Measurements from ENCODE around the gene COL23A1. TPM values are rescaled to one million over a fixed set of nuclear protein-coding genes. Genes with fewer than 3 reads are reported as not detected.

COL23A1 gene
- total RNA-seq, 1 donor from 2014 or later: 75.2 TPM

DNA sequence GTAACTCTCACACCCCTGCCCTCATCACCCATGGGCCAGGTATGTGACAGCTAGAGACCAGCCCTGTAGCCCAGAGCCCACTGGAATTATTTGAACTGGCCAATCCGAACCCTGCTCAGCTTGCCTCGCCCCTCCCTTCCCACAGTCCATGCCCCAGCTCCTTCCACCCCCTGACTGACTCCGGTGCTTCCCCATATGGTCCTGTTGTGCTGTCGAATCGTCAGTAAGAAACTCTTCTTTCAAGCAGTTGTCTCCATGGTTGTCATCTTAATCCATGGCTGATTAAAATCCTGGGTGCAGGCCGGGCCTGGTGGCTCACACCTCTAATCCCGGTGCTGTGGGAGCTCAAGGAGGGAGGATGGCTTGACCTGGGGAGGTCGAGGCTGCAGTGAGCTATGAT is 118.5 kb downstream of the COL23A1 start:
- Mint-ChIP-seq H3K36me3 (ENCODE audit: low read depth, unreplicated experiment) (peaks cover 16% of the 10 kb centered on the region), H3K4me1 (ENCODE audit: unreplicated experiment) (peaks cover 31% of the 10 kb centered on the region)

GRCh38 chr5:178470760-178471025 is 119.5 kb downstream of the COL23A1 start:
- no peak overlapping the region for H3K4me3 Mint-ChIP-seq (ENCODE audit: unreplicated experiment)
- no peaks in the 10 kb centered on the region for H3K9me3 Mint-ChIP-seq (ENCODE audit: unreplicated experiment)
- no peak overlapping the region for H3K27ac Mint-ChIP-seq (ENCODE audit: unreplicated experiment)
- H3K27me3 Mint-ChIP-seq (ENCODE audit: unreplicated experiment): peaks cover 5% of the 10 kb centered on the region
- DNase-seq (ENCODE audit: low spot score): no peak
- H3K36me3 Mint-ChIP-seq (ENCODE audit: low read depth, unreplicated experiment): peaks cover 13% of the 10 kb centered on the region
- TF ChIP-seq, protein P1, sequence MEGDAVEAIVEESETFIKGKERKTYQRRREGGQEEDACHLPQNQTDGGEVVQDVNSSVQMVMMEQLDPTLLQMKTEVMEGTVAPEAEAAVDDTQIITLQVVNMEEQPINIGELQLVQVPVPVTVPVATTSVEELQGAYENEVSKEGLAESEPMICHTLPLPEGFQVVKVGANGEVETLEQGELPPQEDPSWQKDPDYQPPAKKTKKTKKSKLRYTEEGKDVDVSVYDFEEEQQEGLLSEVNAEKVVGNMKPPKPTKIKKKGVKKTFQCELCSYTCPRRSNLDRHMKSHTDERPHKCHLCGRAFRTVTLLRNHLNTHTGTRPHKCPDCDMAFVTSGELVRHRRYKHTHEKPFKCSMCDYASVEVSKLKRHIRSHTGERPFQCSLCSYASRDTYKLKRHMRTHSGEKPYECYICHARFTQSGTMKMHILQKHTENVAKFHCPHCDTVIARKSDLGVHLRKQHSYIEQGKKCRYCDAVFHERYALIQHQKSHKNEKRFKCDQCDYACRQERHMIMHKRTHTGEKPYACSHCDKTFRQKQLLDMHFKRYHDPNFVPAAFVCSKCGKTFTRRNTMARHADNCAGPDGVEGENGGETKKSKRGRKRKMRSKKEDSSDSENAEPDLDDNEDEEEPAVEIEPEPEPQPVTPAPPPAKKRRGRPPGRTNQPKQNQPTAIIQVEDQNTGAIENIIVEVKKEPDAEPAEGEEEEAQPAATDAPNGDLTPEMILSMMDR (IDR thresholded peaks at IDR 0.05; ENCODE audit: unreplicated experiment): no peak
- peaks cover 35% of the 10 kb centered on the region for H3K4me1 Mint-ChIP-seq (ENCODE audit: unreplicated experiment)

More for the DNA sequence above, 118.5 kb downstream of the COL23A1 start:
- peak overlapping the region; percentile 19 for H3K4me3 Mint-ChIP-seq (ENCODE audit: unreplicated experiment)
- DNase-seq (ENCODE audit: low spot score): no peak
- H3K27ac Mint-ChIP-seq (ENCODE audit: unreplicated experiment): peak overlapping the region; percentile 28
- H3K9me3 Mint-ChIP-seq (ENCODE audit: unreplicated experiment): no peaks in the 10 kb centered on the region
- no peaks in the 10 kb centered on the region for H3K27me3 Mint-ChIP-seq (ENCODE audit: unreplicated experiment)
- TF ChIP-seq, protein P1 (IDR thresholded peaks at IDR 0.05; ENCODE audit: unreplicated experiment): no peak

- Mint-ChIP-seq H3K4me3 (ENCODE audit: unreplicated experiment) (no peak overlapping the region), H3K36me3 (ENCODE audit: low read depth, unreplicated experiment) (peaks cover 13% of the 10 kb centered on the region), H3K4me1 (ENCODE audit: unreplicated experiment) (peaks cover 35% of the 10 kb centered on the region), H3K9me3 (ENCODE audit: unreplicated experiment) (no peaks in the 10 kb centered on the region), H3K27ac (ENCODE audit: unreplicated experiment) (no peak overlapping the region), H3K27me3 (ENCODE audit: unreplicated experiment) (peaks cover 7% of the 10 kb centered on the region)
- TF ChIP-seq, protein P1 (IDR thresholded peaks at IDR 0.05; ENCODE audit: unreplicated experiment): no peak
- DNase-seq (ENCODE audit: low spot score): no peak
Measured at GRCh38 chr5:178469975-178470759, 120.0 kb downstream of the COL23A1 start.

DNA sequence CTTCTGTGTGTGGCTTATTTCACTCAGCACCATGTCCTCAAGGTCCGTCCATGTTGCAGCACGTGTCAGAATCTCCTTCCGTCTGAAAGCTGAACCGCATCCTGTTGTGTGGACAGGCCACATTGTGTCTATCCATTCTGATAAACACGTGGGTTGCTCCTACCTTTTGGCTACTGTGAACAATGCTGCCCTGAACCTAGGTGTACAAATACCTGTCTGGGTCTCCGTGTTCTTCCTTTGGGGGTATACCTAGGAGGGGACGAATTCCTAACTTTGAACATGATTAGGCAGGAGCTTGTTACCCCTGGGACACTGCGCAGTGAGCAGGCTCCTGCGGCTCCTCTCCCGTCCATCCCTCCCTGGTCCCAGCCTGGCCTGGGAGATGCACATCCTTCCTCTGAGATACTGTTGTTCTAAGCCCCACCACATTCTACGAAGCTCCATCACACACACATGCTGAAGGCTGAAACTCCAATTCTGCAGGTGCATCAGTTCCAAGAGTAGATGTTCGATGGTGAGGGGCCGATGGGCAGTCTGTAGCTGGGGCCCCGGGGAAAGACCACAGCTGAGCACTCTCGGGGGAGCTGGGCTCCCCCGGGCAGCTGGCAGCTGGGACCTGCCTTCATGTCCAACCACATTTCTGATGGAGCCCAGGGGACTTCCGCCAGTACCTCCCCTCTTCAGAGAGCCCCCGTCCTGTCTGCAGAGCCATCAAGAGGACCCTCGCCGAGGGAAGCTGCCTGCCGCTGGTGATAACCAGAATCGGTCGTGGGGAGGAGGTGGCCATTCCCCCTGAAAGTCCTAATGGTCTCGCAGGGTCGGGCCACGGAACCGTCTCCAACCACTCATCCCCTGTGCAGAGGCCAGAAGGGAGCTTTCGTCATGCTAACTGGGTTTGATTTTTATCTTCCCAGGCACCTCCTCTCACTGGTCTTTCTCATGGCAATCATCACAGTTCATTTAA is 120.9 kb downstream of the COL23A1 start:
- Mint-ChIP-seq H3K4me3 (ENCODE audit: unreplicated experiment) (peak overlapping the region; percentile 9), H3K27ac (ENCODE audit: unreplicated experiment) (no peak overlapping the region), H3K36me3 (ENCODE audit: low read depth, unreplicated experiment) (peaks cover 13% of the 10 kb centered on the region), H3K9me3 (ENCODE audit: unreplicated experiment) (no peaks in the 10 kb centered on the region), H3K27me3 (ENCODE audit: unreplicated experiment) (peaks cover 7% of the 10 kb centered on the region), H3K4me1 (ENCODE audit: unreplicated experiment) (peaks cover 38% of the 10 kb centered on the region)
- DNase-seq (ENCODE audit: low spot score): no peak
- TF ChIP-seq, protein P1 (IDR thresholded peaks at IDR 0.05; ENCODE audit: unreplicated experiment): no peak
